PFSK-1 (cell line): ENCODE measurements around the gene YJU2.

ENCODE experiments used
- FOXP2 ChIP-seq: optimal IDR thresholded peaks from 2 replicates; pipeline ENCODE3; 2011; ENCODE audit warnings: borderline replicate concordance, control low read depth, inconsistent platforms; ENCODE audit not compliant: insufficient read depth; ENCODE audit errors: extremely low read length, extremely low read depth
- POLR2AphosphoS5 ChIP-seq: IDR thresholded peaks from 2 replicates; pipeline ENCODE4 v1.6.1; 2012; ENCODE audit warnings: low read depth, mild to moderate bottlenecking, control low read depth, low read length, moderate library complexity
- SIN3A ChIP-seq: IDR thresholded peaks from 2 replicates; pipeline ENCODE4 v1.6.1; 2012; ENCODE audit warnings: mild to moderate bottlenecking, low read length, moderate library complexity, borderline replicate concordance; ENCODE audit not compliant: insufficient read depth
- TAF1 ChIP-seq: IDR thresholded peaks from 2 replicates; pipeline ENCODE4 v1.6.1; 2012; ENCODE audit warnings: low read length, control low read depth, borderline replicate concordance; ENCODE audit not compliant: insufficient read depth
- TF ChIP-seq, protein P1 (sequence below), 2 experiments: IDR thresholded peaks; 2 replicates each; pipeline versions ENCODE4 v1.6.1 to v1.8.0; 2011 to 2012; ENCODE audit warnings: low read depth in 2 of 2, low read length in 2 of 2, control low read depth in 1 of 2, inconsistent platforms in 1 of 2, mild to moderate bottlenecking in 1 of 2, moderate library complexity in 1 of 2; ENCODE audit not compliant: insufficient read depth in 1 of 2

The YJU2 gene

DNA sequence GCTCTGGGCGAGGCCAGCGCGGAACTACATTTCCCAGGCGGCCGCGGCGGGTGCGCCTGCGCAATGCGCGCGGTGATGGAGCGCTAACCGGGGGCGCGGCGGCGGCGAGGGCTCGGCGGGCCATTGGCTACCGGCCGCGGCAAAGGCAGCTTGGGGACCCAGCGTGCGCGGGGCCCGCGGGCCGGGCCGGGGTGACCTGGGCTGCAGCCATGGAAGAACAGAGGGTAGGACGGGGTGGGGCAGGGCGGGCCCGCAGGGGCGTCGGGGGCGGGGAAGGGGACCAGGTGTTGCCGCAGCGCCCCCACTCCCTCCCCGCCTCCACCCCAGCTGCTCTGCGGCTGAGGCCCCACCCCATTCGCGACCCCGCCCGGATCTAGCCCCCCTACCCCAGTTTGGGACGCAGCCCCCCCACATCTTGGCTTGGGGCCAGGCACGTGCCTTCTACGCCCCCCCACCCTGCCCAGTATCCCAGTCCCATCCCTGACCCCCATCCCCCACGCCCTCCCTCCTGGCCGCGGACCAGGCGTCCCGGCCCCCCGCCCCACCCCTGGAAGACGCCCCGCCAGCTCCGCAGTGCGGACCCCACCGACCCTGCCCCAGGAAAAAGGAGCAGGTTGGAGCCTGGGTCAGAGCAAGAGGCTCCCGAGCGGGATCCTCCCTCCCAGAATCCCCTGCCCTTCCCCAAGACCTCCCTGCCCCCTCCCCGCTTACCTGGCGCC is 57.8 kb downstream of the YJU2 start, which contains the start of gene FSD1:
TSS of gene FSD1 (plus strand) at position 61 of the 719 bp plus-strand sequence. CDS start at position 210, 149 bp downstream.
- no peak for TF ChIP-seq SIN3A
- no peak for TF ChIP-seq TAF1
- TF ChIP-seq, protein P1, sequence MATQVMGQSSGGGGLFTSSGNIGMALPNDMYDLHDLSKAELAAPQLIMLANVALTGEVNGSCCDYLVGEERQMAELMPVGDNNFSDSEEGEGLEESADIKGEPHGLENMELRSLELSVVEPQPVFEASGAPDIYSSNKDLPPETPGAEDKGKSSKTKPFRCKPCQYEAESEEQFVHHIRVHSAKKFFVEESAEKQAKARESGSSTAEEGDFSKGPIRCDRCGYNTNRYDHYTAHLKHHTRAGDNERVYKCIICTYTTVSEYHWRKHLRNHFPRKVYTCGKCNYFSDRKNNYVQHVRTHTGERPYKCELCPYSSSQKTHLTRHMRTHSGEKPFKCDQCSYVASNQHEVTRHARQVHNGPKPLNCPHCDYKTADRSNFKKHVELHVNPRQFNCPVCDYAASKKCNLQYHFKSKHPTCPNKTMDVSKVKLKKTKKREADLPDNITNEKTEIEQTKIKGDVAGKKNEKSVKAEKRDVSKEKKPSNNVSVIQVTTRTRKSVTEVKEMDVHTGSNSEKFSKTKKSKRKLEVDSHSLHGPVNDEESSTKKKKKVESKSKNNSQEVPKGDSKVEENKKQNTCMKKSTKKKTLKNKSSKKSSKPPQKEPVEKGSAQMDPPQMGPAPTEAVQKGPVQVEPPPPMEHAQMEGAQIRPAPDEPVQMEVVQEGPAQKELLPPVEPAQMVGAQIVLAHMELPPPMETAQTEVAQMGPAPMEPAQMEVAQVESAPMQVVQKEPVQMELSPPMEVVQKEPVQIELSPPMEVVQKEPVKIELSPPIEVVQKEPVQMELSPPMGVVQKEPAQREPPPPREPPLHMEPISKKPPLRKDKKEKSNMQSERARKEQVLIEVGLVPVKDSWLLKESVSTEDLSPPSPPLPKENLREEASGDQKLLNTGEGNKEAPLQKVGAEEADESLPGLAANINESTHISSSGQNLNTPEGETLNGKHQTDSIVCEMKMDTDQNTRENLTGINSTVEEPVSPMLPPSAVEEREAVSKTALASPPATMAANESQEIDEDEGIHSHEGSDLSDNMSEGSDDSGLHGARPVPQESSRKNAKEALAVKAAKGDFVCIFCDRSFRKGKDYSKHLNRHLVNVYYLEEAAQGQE (IDR thresholded peaks at IDR 0.05; ENCODE audit: insufficient read depth in 1 of 2, low read depth in 2 of 2, low read length in 2 of 2) = no peak
- no peak for TF ChIP-seq POLR2AphosphoS5
- TF ChIP-seq FOXP2 = no peak

DNA sequence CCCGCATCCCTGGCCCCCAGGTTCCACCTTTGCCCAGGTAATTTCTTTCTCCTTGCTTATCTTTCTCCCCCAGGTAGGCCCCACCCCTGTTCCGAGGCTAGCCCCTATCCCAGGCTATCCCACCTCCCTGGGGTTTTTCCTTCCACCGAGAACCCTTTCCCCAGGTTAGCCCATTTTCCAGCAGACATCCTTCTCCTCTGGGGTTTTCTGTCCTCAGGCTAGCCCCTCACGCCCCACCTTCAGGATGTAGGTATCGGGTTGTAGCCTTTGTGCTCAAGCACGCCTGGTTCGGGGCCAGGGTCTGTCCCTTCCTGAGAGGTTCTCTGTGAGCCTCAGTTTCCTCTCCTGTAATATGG is 58.4 kb downstream of the YJU2 start:
- no peak for TF ChIP-seq SIN3A
- TF ChIP-seq FOXP2 = no peak
- TF ChIP-seq, protein P1 (IDR thresholded peaks at IDR 0.05; ENCODE audit: insufficient read depth in 1 of 2, low read depth in 2 of 2, low read length in 2 of 2) = no peak
- TF ChIP-seq TAF1 = no peak
- TF ChIP-seq POLR2AphosphoS5 = no peak

DNA sequence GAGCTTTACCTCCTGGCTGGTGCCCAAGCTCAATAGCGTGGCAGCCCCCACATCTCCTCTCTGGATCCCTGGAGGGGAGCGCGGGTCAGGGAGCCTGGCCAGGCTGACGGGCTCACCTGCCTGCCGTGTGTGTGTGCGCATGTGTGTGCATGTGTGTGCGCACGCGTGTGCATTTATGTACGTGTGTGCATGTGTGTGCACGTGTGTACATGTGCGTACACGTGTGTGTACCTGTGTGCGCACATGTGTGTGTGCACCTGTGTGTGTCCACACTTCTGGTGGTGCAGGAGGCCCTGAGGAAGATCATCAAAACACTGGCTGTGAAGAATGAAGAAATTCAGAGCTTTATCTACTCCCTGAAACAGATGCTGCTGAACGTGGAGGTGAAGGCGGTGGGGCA is 58.8 kb downstream of the YJU2 start:
- TF ChIP-seq, protein P1 (IDR thresholded peaks at IDR 0.05; ENCODE audit: insufficient read depth in 1 of 2, low read depth in 2 of 2, low read length in 2 of 2) = no peak
- TF ChIP-seq POLR2AphosphoS5 (no peak), TAF1 (no peak)

DNA sequence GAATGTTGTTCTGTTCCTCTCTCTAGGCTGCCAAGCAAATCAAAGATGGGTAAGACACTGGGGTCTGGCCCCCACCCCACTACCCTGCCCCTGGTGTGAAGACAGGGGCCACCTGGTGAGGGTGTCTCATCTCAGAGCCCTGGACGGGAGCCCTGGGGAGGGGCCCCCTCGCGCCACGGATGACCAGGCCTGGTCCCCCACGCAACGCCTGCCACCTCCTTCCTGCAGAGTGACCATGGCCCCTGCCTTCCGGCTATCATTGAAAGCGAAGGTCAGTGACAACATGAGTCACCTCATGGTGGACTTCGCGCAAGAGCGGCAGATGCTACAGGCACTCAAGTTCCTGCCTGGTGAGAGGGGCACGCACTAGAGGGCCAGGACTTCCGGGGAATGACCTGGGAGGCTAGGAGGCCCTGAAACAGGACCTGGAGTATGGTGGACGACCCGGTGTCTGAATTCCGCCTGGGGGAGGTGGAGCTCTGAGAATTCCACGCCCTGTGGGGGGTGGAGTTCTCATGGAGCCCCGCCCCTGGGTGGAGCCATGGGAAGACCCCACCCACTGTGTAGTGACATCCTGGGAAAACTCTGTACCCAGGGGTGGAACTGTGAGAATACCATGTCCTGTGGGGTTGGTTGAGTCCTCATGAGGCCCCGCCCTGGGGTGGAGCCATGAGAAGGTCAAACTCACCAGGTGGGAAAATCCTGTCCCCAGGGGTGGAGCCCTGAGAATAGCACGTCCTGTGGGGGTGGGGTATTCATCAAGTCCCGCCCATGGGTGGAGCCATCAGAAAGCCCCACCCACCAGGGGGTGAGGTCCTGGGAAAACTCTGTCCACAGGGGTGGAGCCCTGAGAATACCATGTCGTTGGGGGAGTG is 63.6 kb downstream of the YJU2 start:
- TF ChIP-seq SIN3A (no peak), FOXP2 (no peak), POLR2AphosphoS5 (no peak), TAF1 (no peak)
- TF ChIP-seq, protein P1 (IDR thresholded peaks at IDR 0.05; ENCODE audit: insufficient read depth in 1 of 2, low read depth in 2 of 2, low read length in 2 of 2) = no peak
